ENCODE data around the gene SLC6A6.

SLC6A6 gene

DNA sequence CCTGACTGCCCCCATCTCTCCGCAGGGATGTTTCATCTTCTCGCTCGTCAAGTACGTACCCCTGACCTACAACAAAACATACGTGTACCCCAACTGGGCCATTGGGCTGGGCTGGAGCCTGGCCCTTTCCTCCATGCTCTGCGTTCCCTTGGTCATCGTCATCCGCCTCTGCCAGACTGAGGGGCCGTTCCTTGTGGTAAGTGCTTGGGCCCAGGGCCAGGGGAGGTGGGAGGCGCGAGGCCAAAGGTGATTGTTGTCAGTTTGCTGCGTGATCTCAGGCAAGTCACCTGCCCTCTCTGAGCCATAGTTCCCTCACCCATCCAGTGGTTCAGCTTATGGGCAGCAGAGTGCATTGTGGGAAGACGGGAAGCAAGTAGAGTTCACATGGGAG, 79.2 kb downstream of the SLC6A6 start:
- H3K27me3 Mint-ChIP-seq (ENCODE audit: low read depth): no peaks in the 10 kb centered on the region
- no peak overlapping the region for H3K27ac Mint-ChIP-seq
- H3K4me3 Mint-ChIP-seq: no peak overlapping the region
- no peak for DNase-seq (ENCODE audit: low spot score)
- no peaks in the 10 kb centered on the region for H3K4me1 Mint-ChIP-seq (ENCODE audit: low read depth)
- no peaks in the 10 kb centered on the region for H3K9me3 Mint-ChIP-seq
- H3K36me3 Mint-ChIP-seq (ENCODE audit: low read depth): peaks cover 37% of the 10 kb centered on the region

DNA sequence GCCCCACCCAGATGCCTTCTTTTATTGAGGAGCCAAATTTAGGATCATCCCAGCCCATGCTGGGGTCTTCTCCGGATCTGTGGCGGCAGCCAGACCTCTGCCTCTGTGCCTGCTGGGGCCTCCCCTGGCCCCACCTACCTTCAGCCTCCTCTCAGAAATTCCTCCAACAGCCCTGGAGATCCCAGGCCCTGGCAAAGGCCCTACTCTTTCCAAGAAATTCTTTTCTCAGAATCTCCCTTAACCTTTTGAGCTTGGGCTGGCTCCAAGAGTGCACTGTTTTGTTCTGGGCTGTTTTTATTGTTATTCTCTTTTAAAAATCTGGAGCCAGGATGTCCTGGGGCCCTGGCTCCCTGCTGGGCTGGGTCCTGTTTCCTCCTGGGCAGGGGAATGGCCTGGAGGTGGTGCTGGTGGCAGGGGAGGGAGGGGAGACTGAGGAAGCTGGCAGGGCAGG, 79.9 kb downstream of the SLC6A6 start:
- no peak for DNase-seq (ENCODE audit: low spot score)
- H3K27ac Mint-ChIP-seq: no peak overlapping the region
- peaks cover 41% of the 10 kb centered on the region for H3K36me3 Mint-ChIP-seq (ENCODE audit: low read depth)
- H3K4me3 Mint-ChIP-seq: no peak overlapping the region
- no peaks in the 10 kb centered on the region for H3K9me3 Mint-ChIP-seq
- H3K27me3 Mint-ChIP-seq (ENCODE audit: low read depth): no peaks in the 10 kb centered on the region
- H3K4me1 Mint-ChIP-seq (ENCODE audit: low read depth): no peaks in the 10 kb centered on the region

DNA sequence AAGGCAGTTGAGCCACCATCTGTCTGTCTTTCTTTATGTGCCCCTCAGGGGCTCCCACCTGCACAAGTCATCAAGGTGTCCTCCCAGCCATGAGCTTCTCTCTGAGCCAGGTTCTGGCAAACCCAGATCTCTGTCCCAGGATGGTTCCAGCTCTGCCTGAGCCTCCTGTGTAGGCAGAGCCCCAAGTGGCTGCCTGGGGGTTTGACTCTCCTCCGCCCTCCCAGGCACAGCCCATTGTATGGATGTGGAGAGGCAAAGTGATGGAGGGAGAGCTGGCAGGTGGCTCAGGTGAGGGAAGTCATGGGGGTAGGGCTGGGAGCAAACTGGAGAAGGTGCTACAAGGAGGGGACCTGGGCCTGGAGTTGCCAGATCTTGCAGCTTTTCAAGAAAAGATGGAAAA, 80.9 kb downstream of the SLC6A6 start:
- DNase-seq (ENCODE audit: low spot score): no peak
- H3K9me3 Mint-ChIP-seq: no peaks in the 10 kb centered on the region
- no peaks in the 10 kb centered on the region for H3K4me1 Mint-ChIP-seq (ENCODE audit: low read depth)
- H3K27ac Mint-ChIP-seq: no peak overlapping the region
- H3K4me3 Mint-ChIP-seq: no peak overlapping the region
- no peaks in the 10 kb centered on the region for H3K27me3 Mint-ChIP-seq (ENCODE audit: low read depth)
- peaks cover 39% of the 10 kb centered on the region for H3K36me3 Mint-ChIP-seq (ENCODE audit: low read depth)

DNA sequence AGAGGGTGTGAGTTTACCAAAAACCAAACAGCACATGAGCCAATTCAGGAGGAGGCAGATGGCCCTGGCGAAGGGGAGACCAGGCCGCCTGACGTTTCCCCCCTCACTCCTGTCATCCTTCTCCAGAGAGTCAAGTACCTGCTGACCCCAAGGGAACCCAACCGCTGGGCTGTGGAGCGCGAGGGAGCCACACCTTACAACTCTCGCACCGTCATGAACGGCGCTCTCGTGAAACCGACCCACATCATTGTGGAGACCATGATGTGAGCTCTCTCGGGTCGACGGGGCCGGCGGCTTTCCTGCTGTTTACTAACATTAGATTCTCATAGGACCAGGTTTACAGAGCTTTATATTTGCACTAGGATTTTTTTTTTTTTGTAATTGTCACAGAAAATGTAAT, 82.3 kb downstream of the SLC6A6 start:
- no peaks in the 10 kb centered on the region for H3K9me3 Mint-ChIP-seq
- no peak overlapping the region for H3K4me3 Mint-ChIP-seq
- DNase-seq (ENCODE audit: low spot score): no peak
- H3K4me1 Mint-ChIP-seq (ENCODE audit: low read depth): no peaks in the 10 kb centered on the region
- H3K27ac Mint-ChIP-seq: no peak overlapping the region
- no peaks in the 10 kb centered on the region for H3K27me3 Mint-ChIP-seq (ENCODE audit: low read depth)
- H3K36me3 Mint-ChIP-seq (ENCODE audit: low read depth): peaks cover 34% of the 10 kb centered on the region

DNA sequence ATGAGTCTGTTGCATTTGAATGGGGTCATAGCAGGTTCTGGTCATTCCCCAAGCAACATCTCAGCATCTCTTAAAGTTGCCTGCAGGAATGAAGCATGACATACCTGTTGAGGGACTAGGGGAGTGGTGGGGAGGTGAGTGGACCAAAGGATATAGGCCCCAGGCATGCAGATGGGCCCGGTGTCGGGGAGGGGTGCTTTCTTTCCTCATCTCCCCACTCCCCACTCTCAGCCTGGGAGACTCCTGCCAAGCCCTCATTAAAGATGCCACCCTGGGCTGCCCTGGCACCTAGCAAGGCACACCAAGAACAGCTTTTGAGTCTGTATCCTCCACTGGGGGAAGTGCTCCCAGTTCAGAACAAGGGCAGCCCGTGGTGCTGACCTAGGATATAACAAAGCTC, 83.6 kb downstream of the SLC6A6 start:
- Mint-ChIP-seq H3K4me1 (ENCODE audit: low read depth) (no peaks in the 10 kb centered on the region), H3K36me3 (ENCODE audit: low read depth) (peaks cover 33% of the 10 kb centered on the region), H3K4me3 (no peak overlapping the region), H3K27me3 (ENCODE audit: low read depth) (no peaks in the 10 kb centered on the region), H3K27ac (no peak overlapping the region), H3K9me3 (no peaks in the 10 kb centered on the region)
- no peak for DNase-seq (ENCODE audit: low spot score)

DNA sequence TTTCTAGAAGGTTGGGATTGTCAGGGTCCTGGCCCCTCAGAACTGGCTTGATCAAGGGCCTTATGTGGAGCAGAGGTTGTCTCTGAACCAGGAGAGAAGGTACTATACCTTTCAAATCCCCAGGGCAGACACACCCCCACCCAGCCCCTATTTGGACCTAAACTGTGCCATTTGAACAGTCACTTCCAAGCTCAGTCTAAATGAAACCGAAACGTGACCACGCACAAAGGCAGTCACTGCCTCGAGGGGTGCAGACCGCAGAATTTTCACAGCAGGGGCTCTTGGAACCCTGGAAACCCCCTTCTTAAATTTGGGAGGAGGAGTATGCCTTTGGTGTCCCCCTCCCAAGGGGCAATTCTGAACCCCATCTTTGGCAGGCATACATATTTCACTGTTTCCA, 84.1 kb downstream of the SLC6A6 start:
- no peak for DNase-seq (ENCODE audit: low spot score)
- no peak overlapping the region for H3K4me3 Mint-ChIP-seq
- peaks cover 32% of the 10 kb centered on the region for H3K36me3 Mint-ChIP-seq (ENCODE audit: low read depth)
- H3K27me3 Mint-ChIP-seq (ENCODE audit: low read depth): no peaks in the 10 kb centered on the region
- no peak overlapping the region for H3K27ac Mint-ChIP-seq
- H3K9me3 Mint-ChIP-seq: no peaks in the 10 kb centered on the region
- no peaks in the 10 kb centered on the region for H3K4me1 Mint-ChIP-seq (ENCODE audit: low read depth)

DNA sequence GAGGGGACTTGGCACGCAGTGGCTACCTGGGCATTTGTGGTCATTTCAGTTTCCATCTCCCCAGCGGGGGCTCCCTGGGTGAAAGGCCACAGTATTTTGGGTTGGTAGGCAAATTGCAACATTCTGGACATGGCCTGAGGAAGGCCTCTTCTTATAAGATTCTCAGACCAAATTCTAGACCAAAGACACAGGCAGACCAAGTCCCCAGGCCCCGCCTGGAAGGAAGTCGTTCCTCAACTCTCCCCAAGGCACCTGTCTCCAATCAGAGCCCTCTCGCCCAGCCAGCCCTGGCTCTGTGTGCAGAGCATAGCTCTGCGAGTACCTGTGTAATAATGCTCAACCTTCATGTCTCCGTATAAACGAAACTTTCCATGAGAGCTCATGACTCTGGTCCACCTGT, 84.7 kb downstream of the SLC6A6 start:
- Mint-ChIP-seq H3K4me3 (no peak overlapping the region), H3K4me1 (ENCODE audit: low read depth) (no peaks in the 10 kb centered on the region), H3K36me3 (ENCODE audit: low read depth) (peaks cover 32% of the 10 kb centered on the region), H3K27me3 (ENCODE audit: low read depth) (no peaks in the 10 kb centered on the region), H3K9me3 (no peaks in the 10 kb centered on the region), H3K27ac (peak overlapping the region; percentile 13)
- DNase-seq (ENCODE audit: low spot score): no peak

DNA sequence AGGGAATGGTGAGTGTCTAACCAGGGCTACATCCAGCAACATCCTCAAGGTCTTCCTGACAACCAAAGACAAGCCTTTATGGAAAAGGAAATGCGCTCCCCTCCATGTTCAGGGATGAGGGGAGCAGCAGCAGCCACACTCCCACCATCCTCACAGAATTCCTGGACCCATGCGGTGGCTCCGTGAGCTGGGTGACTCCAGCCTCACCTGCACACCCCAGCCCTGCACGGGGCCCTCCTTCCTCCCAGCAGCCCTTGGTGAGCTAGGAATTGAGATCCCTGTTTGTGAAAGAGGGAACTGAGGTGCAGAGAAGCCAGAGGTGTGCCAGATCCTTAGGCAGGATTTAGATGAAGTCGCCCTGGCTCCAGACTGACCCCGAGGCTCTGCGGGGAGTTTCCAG, 85.4 kb downstream of the SLC6A6 start:
- no peak overlapping the region for H3K4me3 Mint-ChIP-seq
- no peak for DNase-seq (ENCODE audit: low spot score)
- no peaks in the 10 kb centered on the region for H3K9me3 Mint-ChIP-seq
- no peaks in the 10 kb centered on the region for H3K4me1 Mint-ChIP-seq (ENCODE audit: low read depth)
- no peaks in the 10 kb centered on the region for H3K27me3 Mint-ChIP-seq (ENCODE audit: low read depth)
- peaks cover 32% of the 10 kb centered on the region for H3K36me3 Mint-ChIP-seq (ENCODE audit: low read depth)
- no peak overlapping the region for H3K27ac Mint-ChIP-seq

DNA sequence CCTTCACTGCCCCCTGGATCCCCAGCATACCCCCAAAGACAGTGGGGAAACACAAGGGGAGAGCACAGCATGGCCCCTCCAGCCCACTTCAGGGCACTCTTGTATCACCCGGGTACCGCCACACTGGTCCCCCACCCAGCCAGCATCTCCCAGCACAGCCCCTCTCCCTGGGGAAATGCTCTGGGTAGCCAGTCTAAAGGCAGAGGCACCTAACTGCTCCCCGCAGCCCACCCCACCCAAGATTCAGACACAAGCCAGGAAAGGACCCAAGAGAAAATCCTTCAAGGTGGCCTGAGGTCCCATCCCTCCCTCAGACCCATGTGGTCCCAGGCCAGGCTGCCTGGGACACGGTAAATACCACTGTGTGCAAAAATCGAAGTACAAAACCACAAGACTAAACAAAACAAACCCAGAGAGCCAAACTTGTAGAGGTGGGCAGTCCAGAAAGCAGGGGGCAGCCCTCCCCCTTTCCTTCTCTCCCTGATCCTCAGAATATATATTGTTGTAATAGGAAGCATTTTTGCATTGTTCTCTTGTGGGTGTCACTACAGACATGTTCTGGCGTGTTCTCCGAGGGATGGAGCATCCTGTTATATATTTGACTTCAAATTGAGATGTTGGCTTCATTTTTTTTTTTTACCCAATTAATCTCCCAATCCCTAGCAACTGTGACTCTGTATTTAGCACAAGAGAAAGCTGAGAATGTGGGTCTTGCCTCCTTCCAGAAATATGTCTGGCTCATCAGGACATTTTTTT, 86.1 kb downstream of the SLC6A6 start:
- Mint-ChIP-seq H3K36me3 (ENCODE audit: low read depth) (peaks cover 29% of the 10 kb centered on the region), H3K4me1 (ENCODE audit: low read depth) (no peaks in the 10 kb centered on the region)

DNA sequence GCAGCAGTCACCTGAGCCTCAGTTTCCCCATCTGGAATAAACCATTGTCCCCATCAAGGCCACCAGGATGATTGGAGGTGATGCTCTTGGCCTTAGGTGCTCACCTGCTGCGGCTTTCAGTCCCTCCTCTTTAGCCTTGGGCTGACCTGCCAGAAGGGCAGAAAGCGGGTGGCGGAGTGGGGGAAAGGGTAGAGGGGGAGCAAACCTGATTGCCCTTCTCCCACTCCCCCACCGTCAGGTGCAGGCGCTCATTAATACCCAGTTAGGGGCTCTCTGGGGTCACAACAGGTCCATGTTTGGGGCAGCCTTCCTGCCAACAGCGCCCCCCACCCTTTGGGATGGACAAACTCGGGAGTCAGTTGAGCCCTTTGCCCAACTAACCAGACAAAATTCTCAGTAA, 87.2 kb downstream of the SLC6A6 start:
- Mint-ChIP-seq H3K9me3 (no peaks in the 10 kb centered on the region), H3K27ac (no peak overlapping the region), H3K4me1 (ENCODE audit: low read depth) (no peaks in the 10 kb centered on the region), H3K4me3 (no peak overlapping the region), H3K27me3 (ENCODE audit: low read depth) (no peaks in the 10 kb centered on the region), H3K36me3 (ENCODE audit: low read depth) (peaks cover 20% of the 10 kb centered on the region)
- DNase-seq (ENCODE audit: low spot score): no peak

More for the DNA sequence above, 86.1 kb downstream of the SLC6A6 start:
- DNase-seq (ENCODE audit: low spot score): no peak
- H3K27me3 Mint-ChIP-seq (ENCODE audit: low read depth): no peaks in the 10 kb centered on the region
- H3K4me3 Mint-ChIP-seq: no peak overlapping the region
- H3K27ac Mint-ChIP-seq: no peak overlapping the region
- no peaks in the 10 kb centered on the region for H3K9me3 Mint-ChIP-seq

DNA sequence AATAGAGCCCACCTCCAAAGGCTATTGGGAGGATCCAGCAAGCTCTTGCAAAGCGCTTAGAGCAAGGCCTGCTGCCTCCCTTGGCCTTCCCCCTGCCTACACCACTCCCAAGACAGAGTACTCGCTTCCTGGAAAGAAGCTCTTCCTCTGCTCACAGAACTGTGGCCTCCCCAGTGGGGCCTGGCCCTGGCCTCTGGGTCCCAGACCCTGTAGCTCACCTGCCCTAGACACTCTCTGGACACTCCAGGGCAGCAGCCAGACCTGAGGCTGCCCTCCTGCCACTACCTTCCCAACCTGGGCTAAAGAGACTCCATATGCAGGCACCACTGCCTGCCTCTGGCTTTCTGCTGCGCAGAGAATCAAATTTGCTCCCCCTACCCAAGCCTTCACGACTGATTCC, 87.8 kb downstream of the SLC6A6 start:
- Mint-ChIP-seq H3K4me1 (ENCODE audit: low read depth) (no peaks in the 10 kb centered on the region), H3K27ac (no peak overlapping the region), H3K27me3 (ENCODE audit: low read depth) (no peaks in the 10 kb centered on the region), H3K36me3 (ENCODE audit: low read depth) (peaks cover 15% of the 10 kb centered on the region), H3K9me3 (no peaks in the 10 kb centered on the region), H3K4me3 (no peak overlapping the region)
- DNase-seq (ENCODE audit: low spot score): no peak

DNA sequence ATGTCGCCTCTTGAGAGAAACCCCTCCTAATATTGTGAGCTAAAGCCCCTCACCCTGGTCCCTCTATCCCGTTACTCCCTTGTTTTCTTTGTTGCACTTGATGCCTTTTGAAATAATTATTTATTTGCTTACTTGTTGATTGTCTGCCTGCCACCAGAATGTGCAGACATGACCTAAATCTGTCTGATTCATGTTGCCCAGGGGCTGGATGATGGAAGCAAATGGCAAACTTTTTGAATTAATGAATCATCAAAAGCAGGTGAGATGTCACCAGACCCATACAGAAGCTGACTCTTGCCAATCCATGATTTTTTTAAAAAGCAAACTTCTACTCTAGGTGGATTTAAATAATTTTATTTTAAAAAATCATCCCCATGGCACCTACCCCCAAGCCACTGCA, 88.4 kb downstream of the SLC6A6 start:
- H3K27me3 Mint-ChIP-seq (ENCODE audit: low read depth): no peaks in the 10 kb centered on the region
- peaks cover 12% of the 10 kb centered on the region for H3K36me3 Mint-ChIP-seq (ENCODE audit: low read depth)
- no peak overlapping the region for H3K27ac Mint-ChIP-seq
- DNase-seq (ENCODE audit: low spot score): no peak
- no peaks in the 10 kb centered on the region for H3K9me3 Mint-ChIP-seq
- H3K4me1 Mint-ChIP-seq (ENCODE audit: low read depth): no peaks in the 10 kb centered on the region
- no peak overlapping the region for H3K4me3 Mint-ChIP-seq

DNA sequence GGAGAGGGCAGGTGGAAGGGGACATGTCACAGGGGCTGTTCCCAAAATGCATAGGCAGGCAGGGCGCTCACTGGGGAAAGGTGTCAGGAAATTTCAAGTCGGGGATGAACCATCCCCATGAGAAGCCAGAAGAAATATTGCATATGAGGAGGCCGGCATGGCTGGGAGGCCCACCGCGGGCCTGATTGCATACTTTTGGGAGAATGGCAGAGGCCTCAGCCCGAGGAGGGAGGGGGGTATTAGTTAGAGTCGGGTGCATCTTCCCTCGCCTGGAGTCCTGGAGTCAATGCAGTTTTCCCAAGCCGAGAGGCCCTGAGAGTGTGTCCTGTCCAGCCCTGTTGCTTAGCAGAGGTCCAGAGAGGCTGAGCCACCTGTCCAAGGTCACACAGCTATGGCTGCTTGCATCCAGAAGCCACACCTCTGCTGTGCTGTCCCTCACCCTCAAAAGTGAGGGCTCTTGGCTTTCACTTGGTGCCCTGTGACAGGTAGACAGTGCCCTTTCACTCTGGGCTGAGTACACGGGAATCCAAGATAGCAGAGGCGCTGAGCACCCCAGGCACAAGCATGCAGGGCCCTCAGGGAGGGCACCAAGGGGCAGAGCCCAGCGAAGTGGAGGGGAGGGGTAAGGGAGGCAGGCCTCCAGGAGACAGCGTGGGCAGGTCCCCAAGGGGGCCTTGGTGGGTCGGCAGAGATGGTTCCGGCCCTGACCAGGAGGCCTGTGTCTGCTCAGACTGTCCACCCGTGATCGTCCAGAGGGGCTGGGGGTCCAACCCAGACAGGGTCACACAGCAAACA, 89.2 kb downstream of the SLC6A6 start:
- Mint-ChIP-seq H3K4me3 (no peak overlapping the region), H3K4me1 (ENCODE audit: low read depth) (no peaks in the 10 kb centered on the region), H3K9me3 (no peaks in the 10 kb centered on the region), H3K36me3 (ENCODE audit: low read depth) (peaks cover 12% of the 10 kb centered on the region), H3K27ac (no peak overlapping the region), H3K27me3 (ENCODE audit: low read depth) (no peaks in the 10 kb centered on the region)
- DNase-seq (ENCODE audit: low spot score): no peak

DNA sequence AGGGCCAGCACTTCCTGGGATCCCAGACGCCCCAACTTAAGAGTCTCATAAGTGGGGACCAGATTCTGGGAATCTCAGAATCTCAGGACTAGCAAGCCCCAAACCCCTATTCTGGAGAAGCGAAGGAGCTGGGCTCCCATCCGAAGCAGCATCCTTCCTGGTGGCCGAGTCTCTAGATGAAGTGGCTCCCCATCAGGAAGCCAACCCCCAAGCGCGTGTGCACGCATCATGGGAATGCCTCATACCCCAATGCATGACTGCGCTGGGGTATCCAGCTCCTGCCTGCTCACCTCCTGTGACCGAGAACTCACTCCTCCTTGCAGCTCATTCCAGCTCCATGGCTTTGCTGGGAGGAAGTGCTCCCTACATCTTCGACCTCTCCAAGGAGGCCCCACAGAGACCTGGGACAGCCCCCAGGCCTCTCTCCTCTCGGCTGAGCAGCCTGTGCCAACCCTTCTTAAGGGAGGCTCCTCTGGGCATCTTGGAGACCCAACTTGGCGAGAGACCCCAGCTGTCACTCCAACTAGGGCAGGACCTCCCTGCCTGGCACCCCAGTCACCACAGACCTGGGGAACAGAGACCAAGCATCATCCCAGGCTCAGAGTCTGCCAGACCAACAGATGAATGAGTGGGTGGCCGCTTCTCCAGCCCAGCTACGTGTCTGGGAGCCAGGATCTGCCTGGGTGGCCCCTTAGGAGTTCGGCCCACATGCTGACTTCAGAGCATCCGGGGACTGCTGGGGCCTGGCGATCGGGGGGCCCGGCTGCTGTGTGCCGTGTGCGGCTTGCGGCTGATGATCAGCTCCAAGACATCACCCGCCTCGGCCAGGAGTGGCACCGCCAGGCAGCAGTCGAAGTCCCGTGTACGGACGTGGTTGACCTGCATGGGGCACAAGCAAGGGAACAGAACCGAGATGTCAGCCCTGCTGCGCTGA, 90.8 kb downstream of the SLC6A6 start:
- no peak for DNase-seq (ENCODE audit: low spot score)

More for the DNA sequence above, 90.8 kb downstream of the SLC6A6 start:
- H3K4me3 Mint-ChIP-seq: no peak overlapping the region
- no peaks in the 10 kb centered on the region for H3K9me3 Mint-ChIP-seq
- no peaks in the 10 kb centered on the region for H3K4me1 Mint-ChIP-seq (ENCODE audit: low read depth)
- H3K27ac Mint-ChIP-seq: no peak overlapping the region
- peaks cover 6% of the 10 kb centered on the region for H3K36me3 Mint-ChIP-seq (ENCODE audit: low read depth)
- no peaks in the 10 kb centered on the region for H3K27me3 Mint-ChIP-seq (ENCODE audit: low read depth)

All from T-helper 2 cell treated with Interferon-gamma antibody and Interleukin-4, amounts not matched to agents 5 μg/mL and 100 μg/mL, for 36 hours (primary cell).